HL-60/S4 (cell line): ENCODE results near the gene CCDC69.

ENCODE experiments used
- in situ Hi-C: fragments of 300-500 bp; cut with MboI; formaldehyde crosslinking; loops from 2 replicates; pipeline ENCODE4 v1.14.3; 2022; ENCODE audit warnings: low sequenced_read_pairs

CCDC69 gene

GRCh38 chr5:151168602-151169344, 55.1 kb downstream of the CCDC69 start:
- in situ Hi-C loops: loop anchor here (10.0 kb wide), 1 partner anchor 114 kb away; no protein-coding TSS in a partner anchor

GRCh38 chr5:151167022-151167421, 56.9 kb downstream of the CCDC69 start:
- in situ Hi-C loops: loop anchor here (10.0 kb wide), 1 partner anchor 112 kb away; no protein-coding TSS in a partner anchor

GRCh38 chr5:151164687-151165392, 59.1 kb downstream of the CCDC69 start:
- in situ Hi-C loops: loop anchor here (5.0 to 10.0 kb wide), 2 partner anchors 43 to 110 kb away; no protein-coding TSS in a partner anchor

- in situ Hi-C loops: loop anchor here (5.0 to 10.0 kb wide), 2 partner anchors 40 to 108 kb away; no protein-coding TSS in a partner anchor
Measured at GRCh38 chr5:151162776-151163175, 61.1 kb downstream of the CCDC69 start.

- in situ Hi-C loops: loop anchor here (5.0 to 10.0 kb wide), 2 partner anchors 38 to 105 kb away; no protein-coding TSS in a partner anchor
Measured at GRCh38 chr5:151159649-151160373, 64.1 kb downstream of the CCDC69 start.

GRCh38 chr5:151158287-151158661, 65.6 kb downstream of the CCDC69 start:
- in situ Hi-C loops: no loop called here

GRCh38 chr5:151157426-151158286, 66.2 kb downstream of the CCDC69 start, which contains the start of gene ANXA6:
TSS of gene ANXA6 (minus strand) at chr5:151157779. CDS start at chr5:151147901, 9,878 bp downstream.
- in situ Hi-C loops: no loop called here

- in situ Hi-C loops: no loop called here
Measured at GRCh38 chr5:151156507-151157420, 67.1 kb downstream of the CCDC69 start.

- in situ Hi-C loops: no loop called here
Measured at GRCh38 chr5:151155775-151156506, 68.0 kb downstream of the CCDC69 start.

- in situ Hi-C loops: no loop called here
Measured at GRCh38 chr5:151154931-151155774, 68.7 kb downstream of the CCDC69 start.

- in situ Hi-C loops: no loop called here
Measured at GRCh38 chr5:151153766-151154272, 70.1 kb downstream of the CCDC69 start.

GRCh38 chr5:151153300-151153699, 70.6 kb downstream of the CCDC69 start:
- in situ Hi-C loops: no loop called here

- in situ Hi-C loops: no loop called here
Measured at GRCh38 chr5:151151793-151152192, 72.1 kb downstream of the CCDC69 start.

GRCh38 chr5:151151263-151151660, 72.6 kb downstream of the CCDC69 start:
- in situ Hi-C loops: no loop called here

- in situ Hi-C loops: no loop called here
Measured at GRCh38 chr5:151150471-151151262, 73.2 kb downstream of the CCDC69 start.

- in situ Hi-C loops: no loop called here
Measured at GRCh38 chr5:151148583-151148982, 75.3 kb downstream of the CCDC69 start.

GRCh38 chr5:151147033-151147432, 76.9 kb downstream of the CCDC69 start:
- in situ Hi-C loops: no loop called here
